ENCODE results near the gene PTH1R. TPM values are rescaled to one million over a fixed set of nuclear protein-coding genes. Genes with fewer than 3 reads are reported as not detected.

Gene PTH1R
- total and polyA plus RNA-seq, 3 experiments from 2014 or later = not detected

- H3K27ac Mint-ChIP-seq = peak overlapping the region; percentile 47 to 91 (median 78)
- CTCF ChIA-PET = interaction anchor here (1.3 kb wide), 1 partner anchor 9 kb away, joined by 3 read pairs; no protein-coding TSS in a partner anchor
- no peak for DNase-seq
Observed at GRCh38 chr3:46931631-46932331, 54.3 kb downstream of the PTH1R start.

GRCh38 chr3:46932455-46933225 lies 55.1 kb downstream of the PTH1R start:
- POLR2A ChIA-PET = interaction anchor here (1.7 kb wide), 1 partner anchor 15 kb away, joined by 7 read pairs; no protein-coding TSS in a partner anchor
- CTCF ChIA-PET = interaction anchor here (1.4 to 2.5 kb wide), 3 partner anchors 10 to 14 kb away, joined by 3 to 7 read pairs (median 5); no protein-coding TSS in a partner anchor
- H3K27ac Mint-ChIP-seq = peak overlapping the region; percentile 47 to 91 (median 78)
- peaks cover 20% of the 10 kb centered on the region for H3K36me3 ChIP-seq (ENCODE audit: insufficient read depth, low read length)
- H3K27me3 ChIP-seq (ENCODE audit: insufficient read depth, low read length, poor library complexity, severe bottlenecking) = no peaks in the 10 kb centered on the region
- H3K27ac ChIP-seq (ENCODE audit: low read depth, low read length) = no peak overlapping the region
- no peak overlapping the region for H3K4me3 ChIP-seq (ENCODE audit: low read length)
- peaks cover 60 to 86% (median 71%) of the 10 kb centered on the region in 3 donors for H3K4me1 Mint-ChIP-seq
- peaks cover 4 to 9% (median 6%) of the 10 kb centered on the region in 5 donors for H3K9me3 Mint-ChIP-seq
- H3K4me1 ChIP-seq (ENCODE audit: insufficient read depth, low read length) = peaks cover 60% of the 10 kb centered on the region
- DNase-seq = peak in 1 of 5 donors; percentile 21
- no peaks in the 10 kb centered on the region for H3K9me3 ChIP-seq (ENCODE audit: low read length)
- peaks cover 7 to 43% (median 15%) of the 10 kb centered on the region in 3 donors for H3K36me3 Mint-ChIP-seq
- H3K4me3 Mint-ChIP-seq = peak overlapping the region in 4 of 7 donors; percentile 0 to 51 (median 9)
- no peaks in the 10 kb centered on the region for H3K27me3 Mint-ChIP-seq

More at GRCh38 chr3:46931631-46932331, 54.3 kb downstream of the PTH1R start:
- Histone ChIP-seq H3K4me1 (ENCODE audit: insufficient read depth, low read length) (peaks cover 69% of the 10 kb centered on the region), H3K27me3 (ENCODE audit: insufficient read depth, low read length, poor library complexity, severe bottlenecking) (no peaks in the 10 kb centered on the region), H3K27ac (ENCODE audit: low read depth, low read length) (no peak overlapping the region), H3K9me3 (ENCODE audit: low read length) (no peaks in the 10 kb centered on the region), H3K36me3 (ENCODE audit: insufficient read depth, low read length) (peaks cover 14% of the 10 kb centered on the region), H3K4me3 (ENCODE audit: low read length) (no peak overlapping the region)
- peaks cover 4 to 11% (median 6%) of the 10 kb centered on the region in 5 donors for H3K9me3 Mint-ChIP-seq
- peaks cover 68 to 93% (median 80%) of the 10 kb centered on the region in 3 donors for H3K4me1 Mint-ChIP-seq
- peaks cover 7 to 43% (median 14%) of the 10 kb centered on the region in 3 donors for H3K36me3 Mint-ChIP-seq
- H3K4me3 Mint-ChIP-seq = peak overlapping the region in 5 of 7 donors; percentile 8 to 73 (median 37)
- POLR2A ChIA-PET = interaction anchor here (1.7 kb wide), 1 partner anchor 15 kb away, joined by 7 read pairs; no protein-coding TSS in a partner anchor
- no peaks in the 10 kb centered on the region for H3K27me3 Mint-ChIP-seq

GRCh38 chr3:46933261-46933660 lies 55.7 kb downstream of the PTH1R start:
- Histone ChIP-seq H3K36me3 (ENCODE audit: insufficient read depth, low read length) (peaks cover 26% of the 10 kb centered on the region), H3K4me1 (ENCODE audit: insufficient read depth, low read length) (peaks cover 54% of the 10 kb centered on the region), H3K4me3 (ENCODE audit: low read length) (no peak overlapping the region), H3K27ac (ENCODE audit: low read depth, low read length) (no peak overlapping the region), H3K9me3 (ENCODE audit: low read length) (no peaks in the 10 kb centered on the region), H3K27me3 (ENCODE audit: insufficient read depth, low read length, poor library complexity, severe bottlenecking) (no peaks in the 10 kb centered on the region)
- POLR2A ChIA-PET = no interaction called here
- peak in 1 of 5 donors; percentile 35 for DNase-seq
- CTCF ChIA-PET = interaction anchor here (0.6 to 2.5 kb wide), 4 partner anchors 10 to 231 kb away, joined by 3 to 7 read pairs (median 4); partner anchors contain the start of gene SETD2
- Mint-ChIP-seq H3K27me3 (no peaks in the 10 kb centered on the region), H3K36me3 (peaks cover 6 to 48% (median 17%) of the 10 kb centered on the region in 3 donors), H3K4me3 (peak overlapping the region in 1 of 7 donors; percentile 9), H3K9me3 (peaks cover 4 to 9% (median 5%) of the 10 kb centered on the region in 5 donors), H3K4me1 (peaks cover 59 to 86% (median 65%) of the 10 kb centered on the region in 3 donors), H3K27ac (peak overlapping the region in 7 of 8 donors; percentile 7 to 81 (median 54))

DNA sequence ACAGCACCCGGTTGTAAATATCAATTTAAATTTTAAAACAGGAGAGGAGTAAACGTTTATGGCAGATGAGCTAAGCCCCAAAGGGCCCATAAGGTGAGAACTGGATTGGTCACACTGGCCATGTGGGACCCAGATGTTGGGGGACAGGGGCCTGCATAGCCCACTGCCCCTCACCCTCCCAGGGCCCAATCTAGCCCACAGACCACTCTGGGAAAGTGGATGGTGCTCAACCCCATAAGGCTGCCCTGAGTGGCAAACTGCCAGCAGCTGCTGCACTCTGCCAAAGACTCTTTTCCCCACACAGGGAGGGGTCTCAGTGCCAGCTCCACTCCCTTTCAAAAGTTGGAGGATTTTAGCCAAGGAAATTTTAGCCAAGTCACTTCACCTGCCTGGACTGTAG lies 56.6 kb downstream of the PTH1R start:
- no peak overlapping the region for H3K4me3 Mint-ChIP-seq
- H3K9me3 Mint-ChIP-seq = peaks cover 0 to 4% (median 0%) of the 10 kb centered on the region in 5 donors
- H3K36me3 Mint-ChIP-seq = peaks cover 3 to 48% (median 14%) of the 10 kb centered on the region in 3 donors
- Histone ChIP-seq H3K4me3 (ENCODE audit: low read length) (no peak overlapping the region), H3K27me3 (ENCODE audit: insufficient read depth, low read length, poor library complexity, severe bottlenecking) (no peaks in the 10 kb centered on the region), H3K4me1 (ENCODE audit: insufficient read depth, low read length) (peaks cover 48% of the 10 kb centered on the region), H3K27ac (ENCODE audit: low read depth, low read length) (no peak overlapping the region), H3K9me3 (ENCODE audit: low read length) (no peaks in the 10 kb centered on the region), H3K36me3 (ENCODE audit: insufficient read depth, low read length) (peaks cover 30% of the 10 kb centered on the region)
- peak overlapping the region in 3 of 8 donors; percentile 21 to 43 (median 29) for H3K27ac Mint-ChIP-seq
- ChIA-PET CTCF (interaction anchor here (0.6 to 2.5 kb wide), 5 partner anchors 11 to 1423 kb away, joined by 3 to 7 read pairs (median 3); partner anchors contain the start of gene SETD2), POLR2A (interaction anchor here (0.7 kb wide), 1 partner anchor 25 kb away, joined by 3 read pairs; no protein-coding TSS in a partner anchor)
- DNase-seq = peak in 1 of 5 donors; percentile 7
- no peaks in the 10 kb centered on the region for H3K27me3 Mint-ChIP-seq
- H3K4me1 Mint-ChIP-seq = peaks cover 55 to 83% (median 62%) of the 10 kb centered on the region in 3 donors

DNA sequence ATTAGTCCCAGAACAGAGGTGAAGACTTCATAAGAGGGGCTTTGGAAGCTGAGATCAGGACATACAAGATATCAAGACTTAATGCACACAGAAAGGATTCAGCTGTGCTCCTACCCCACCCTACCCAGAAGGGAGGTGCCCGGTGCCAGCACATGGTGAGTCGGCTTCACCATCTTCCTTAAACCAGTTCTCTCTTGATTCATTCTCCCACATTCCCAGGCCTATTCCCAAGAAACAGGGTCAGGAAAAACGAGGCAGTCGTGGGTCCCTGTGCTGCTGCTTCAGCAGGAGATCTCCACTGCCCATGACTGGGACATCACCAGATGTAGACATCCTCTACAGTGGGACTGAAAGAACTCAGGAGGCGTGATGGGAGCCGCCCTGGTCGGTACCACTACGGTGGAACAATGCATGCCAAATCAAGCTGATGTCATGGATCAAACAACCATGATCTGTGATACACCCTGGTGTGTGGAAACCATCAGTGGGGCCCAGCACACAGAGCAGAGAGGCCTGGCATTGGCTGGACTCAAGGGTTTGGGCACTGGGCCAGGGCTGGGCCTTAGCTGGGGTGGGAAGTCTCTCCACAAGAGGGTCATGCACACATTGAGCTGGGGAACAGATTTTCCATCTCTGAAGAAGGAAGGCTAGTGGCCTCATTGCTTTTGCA lies 57.1 kb downstream of the PTH1R start:
- no peaks in the 10 kb centered on the region for H3K9me3 ChIP-seq (ENCODE audit: low read length)
- peaks cover 0 to 3% (median 0%) of the 10 kb centered on the region in 5 donors for H3K9me3 Mint-ChIP-seq
- H3K27ac Mint-ChIP-seq = peak overlapping the region in 3 of 8 donors; percentile 18 to 43 (median 29)
- DNase-seq = peak in 1 of 5 donors; percentile 30
- H3K4me3 Mint-ChIP-seq = no peak overlapping the region
- peaks cover 26% of the 10 kb centered on the region for H3K36me3 ChIP-seq (ENCODE audit: insufficient read depth, low read length)
- H3K27me3 ChIP-seq (ENCODE audit: insufficient read depth, low read length, poor library complexity, severe bottlenecking) = no peaks in the 10 kb centered on the region
- peaks cover 42% of the 10 kb centered on the region for H3K4me1 ChIP-seq (ENCODE audit: insufficient read depth, low read length)
- no peak overlapping the region for H3K4me3 ChIP-seq (ENCODE audit: low read length)
- peaks cover 5 to 50% (median 17%) of the 10 kb centered on the region in 3 donors for H3K36me3 Mint-ChIP-seq
- H3K27me3 Mint-ChIP-seq = no peaks in the 10 kb centered on the region
- H3K4me1 Mint-ChIP-seq = peaks cover 55 to 83% (median 63%) of the 10 kb centered on the region in 3 donors
- ChIA-PET POLR2A (interaction anchor here (0.7 kb wide), 1 partner anchor 24 kb away, joined by 3 read pairs; no protein-coding TSS in a partner anchor), CTCF (interaction anchor here (0.6 to 2.5 kb wide), 5 partner anchors 12 to 1423 kb away, joined by 3 to 7 read pairs (median 5); no protein-coding TSS in a partner anchor)
- no peak overlapping the region for H3K27ac ChIP-seq (ENCODE audit: low read depth, low read length)

- H3K4me1 ChIP-seq (ENCODE audit: insufficient read depth, low read length) = peaks cover 42% of the 10 kb centered on the region
- no peaks in the 10 kb centered on the region for H3K27me3 ChIP-seq (ENCODE audit: insufficient read depth, low read length, poor library complexity, severe bottlenecking)
- POLR2A ChIA-PET = no interaction called here
- no peak overlapping the region for H3K27ac ChIP-seq (ENCODE audit: low read depth, low read length)
- Mint-ChIP-seq H3K27me3 (no peaks in the 10 kb centered on the region), H3K9me3 (peaks cover 0 to 2% (median 0%) of the 10 kb centered on the region in 5 donors), H3K27ac (peak overlapping the region in 4 of 8 donors; percentile 18 to 70 (median 54)), H3K36me3 (peaks cover 5 to 57% (median 21%) of the 10 kb centered on the region in 3 donors), H3K4me1 (peaks cover 58 to 85% (median 69%) of the 10 kb centered on the region in 3 donors), H3K4me3 (no peak overlapping the region)
- no peaks in the 10 kb centered on the region for H3K9me3 ChIP-seq (ENCODE audit: low read length)
- no peak overlapping the region for H3K4me3 ChIP-seq (ENCODE audit: low read length)
- H3K36me3 ChIP-seq (ENCODE audit: insufficient read depth, low read length) = peaks cover 30% of the 10 kb centered on the region
- CTCF ChIA-PET = interaction anchor here (1.4 to 2.2 kb wide), 2 partner anchors 26 to 63 kb away, joined by 5 read pairs; no protein-coding TSS in a partner anchor
- peak in 1 of 5 donors; percentile 37 for DNase-seq
Observed at GRCh38 chr3:46935168-46935858, 57.8 kb downstream of the PTH1R start.
